ENCODE results near the gene PGBD2. TPM values are rescaled to one million over a fixed set of nuclear protein-coding genes. Genes with fewer than 3 reads are reported as not detected.

Gene PGBD2
- total RNA-seq, 1 experiment from 2014 or later = 5.3 TPM

DNA sequence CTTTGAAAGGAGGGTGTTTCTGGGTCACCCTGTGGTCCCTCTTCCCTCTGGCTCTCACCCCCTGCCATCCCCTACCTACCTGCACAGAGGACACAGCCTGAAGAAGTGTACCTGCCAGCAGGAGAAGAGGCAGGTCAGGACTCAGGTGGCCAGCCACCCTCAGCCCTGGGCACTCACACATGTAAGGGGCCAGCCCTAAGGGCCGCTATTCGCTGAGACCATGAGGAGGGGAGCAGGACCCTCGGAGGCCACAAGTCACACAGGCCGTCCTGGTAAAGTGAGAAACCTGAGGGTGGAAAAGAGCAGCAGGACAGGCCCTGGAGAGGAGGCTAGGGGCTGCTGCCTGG is 48.3 kb upstream of the PGBD2 start:
- ChIA-PET CTCF (interaction anchor here (1.4 kb wide), 1 partner anchor 19 kb away, joined by 17 read pairs; no protein-coding TSS in a partner anchor), POLR2A (ENCODE audit: unreplicated experiment) (interaction anchor here (0.9 kb wide), 1 partner anchor 19 kb away, joined by 3 read pairs; no protein-coding TSS in a partner anchor)
- Histone ChIP-seq H3K4me3 (peak overlapping the region; percentile 75), H3K4me2 (peak overlapping the region; percentile 94), H3K36me3 (ENCODE audit: low read depth) (no peaks in the 10 kb centered on the region; the same call in 1 of the 2 replicates), H2AFZ (peak overlapping the region; percentile 93), H3K4me1 (replicated peaks; ENCODE audit: insufficient read depth) (peaks cover 16% of the 10 kb centered on the region), H4K20me1 (ENCODE audit: insufficient read depth) (no peaks in the 10 kb centered on the region), H3F3A (ENCODE audit: insufficient read depth, low read depth) (peaks cover 4% of the 10 kb centered on the region; the same call in 1 of the 2 replicates), H3K27me3 (ENCODE audit: insufficient read depth, low read depth) (no peaks in the 10 kb centered on the region), H3K79me2 (ENCODE audit: low read depth) (peaks cover 23% of the 10 kb centered on the region), H3K9me2 (ENCODE audit: insufficient read depth) (no peaks in the 10 kb centered on the region), H3K9me3 (ENCODE audit: insufficient read depth, low read depth) (no peaks in the 10 kb centered on the region), H3K27ac (peak overlapping the region; percentile 72)
- BruUV-seq (replicated peaks) = no TSS peak
- TF ChIP-seq CTCF (conservative IDR thresholded peaks at IDR 0.05) (no peak), EZH2 (IDR thresholded peaks at IDR 0.05; ENCODE audit: low read depth) (no peak)
- intact Hi-C loops (cut with micrococcal nuclease; ENCODE audit: unreplicated experiment) = loop anchor here (1.0 kb wide), 2 partner anchors 19 to 31 kb away; partner anchors contain the start of gene ZNF672
- no peak for DNase-seq

DNA sequence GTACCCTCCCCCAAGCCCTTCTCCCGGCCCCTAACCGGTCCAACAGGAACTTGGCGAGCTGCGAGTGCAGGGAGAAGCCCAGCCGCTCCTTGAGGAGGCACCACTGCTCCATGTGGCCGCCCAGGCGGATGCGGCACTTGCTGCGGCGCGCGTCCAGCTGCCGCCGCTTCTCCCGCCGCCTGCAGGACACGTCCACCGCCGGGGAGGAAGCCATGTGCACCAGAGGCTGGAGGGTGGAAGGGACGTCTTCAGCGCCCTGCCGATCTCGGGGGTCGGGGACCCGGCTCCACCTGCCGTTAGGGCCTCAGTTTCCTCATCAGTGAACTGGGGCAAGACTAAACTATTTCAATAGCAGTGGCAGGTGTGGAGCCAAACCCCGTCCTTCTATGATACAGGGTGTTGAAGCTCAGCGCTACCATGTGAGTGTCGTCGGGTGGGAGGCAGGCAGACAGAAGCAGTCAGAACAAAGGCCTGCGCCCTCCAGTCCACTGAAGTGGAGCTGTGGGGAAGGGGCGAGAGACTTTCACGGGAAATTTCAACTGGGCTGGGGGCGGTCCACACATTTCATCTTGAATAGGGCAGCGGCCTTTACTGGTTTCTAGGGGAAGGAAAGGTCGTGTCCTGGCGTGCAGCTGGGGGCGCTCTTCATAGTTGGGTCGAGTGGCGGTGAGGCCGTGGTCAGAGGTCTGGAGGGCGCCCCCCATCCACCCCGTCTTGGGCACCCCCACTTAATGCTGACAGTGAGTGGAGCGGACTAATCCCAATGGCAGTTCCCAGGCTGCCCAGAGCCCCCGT is 47.7 kb upstream of the PGBD2 start:
- Histone ChIP-seq H3K4me1 (replicated peaks; ENCODE audit: insufficient read depth) (peaks cover 16% of the 10 kb centered on the region), H3K79me2 (ENCODE audit: low read depth) (peaks cover 23% of the 10 kb centered on the region), H3F3A (ENCODE audit: insufficient read depth, low read depth) (peaks cover 4% of the 10 kb centered on the region; the same call in 1 of the 2 replicates), H2AFZ (peak overlapping the region; percentile 93), H3K27me3 (ENCODE audit: insufficient read depth, low read depth) (no peaks in the 10 kb centered on the region), H3K4me3 (peak overlapping the region; percentile 75), H3K9me3 (ENCODE audit: insufficient read depth, low read depth) (no peaks in the 10 kb centered on the region), H3K4me2 (peak overlapping the region; percentile 94), H3K36me3 (ENCODE audit: low read depth) (no peaks in the 10 kb centered on the region; the same call in 1 of the 2 replicates), H3K27ac (peak overlapping the region; percentile 72), H4K20me1 (ENCODE audit: insufficient read depth) (no peaks in the 10 kb centered on the region), H3K9me2 (ENCODE audit: insufficient read depth) (no peaks in the 10 kb centered on the region)
- TSS peak; percentile 54 for BruUV-seq (replicated peaks)
- ChIA-PET CTCF (interaction anchor here (1.4 kb wide), 1 partner anchor 19 kb away, joined by 17 read pairs; no protein-coding TSS in a partner anchor), POLR2A (ENCODE audit: unreplicated experiment) (interaction anchor here (0.5 to 1.0 kb wide), 3 partner anchors 19 to 49 kb away, joined by 3 to 9 read pairs (median 6); partner anchors contain the start of gene SH3BP5L)
- intact Hi-C loops (cut with micrococcal nuclease; ENCODE audit: unreplicated experiment) = loop anchor here (1.0 kb wide), 2 partner anchors 20 to 32 kb away; partner anchors contain the start of gene ZNF672
- DNase-seq = peak; percentile 53 to 76
- TF ChIP-seq EZH2 (IDR thresholded peaks at IDR 0.05; ENCODE audit: low read depth) (no peak), CTCF (conservative IDR thresholded peaks at IDR 0.05) (peak; percentile 55)
